Adrenal gland (tissue), 12 donors: ENCODE measurements around the gene NRXN3. TPM values are rescaled to one million over a fixed set of nuclear protein-coding genes. Genes with fewer than 3 reads are reported as not detected.

Source experiments
- DNase-seq, 7 donors: peaks; one replicate each; pipeline ENCODE4 v3.0.0-alpha.2; 2019 to 2020
- H3K27ac ChIP-seq, 5 donors: fragments of 200-600 bp; sonication (generic) in 4 of 5; 1 replicate in 3 of 5; 2 replicates in 2 of 5; pipeline versions ENCODE4 v1.5.1 to v1.8.0; 2016 to 2020; ENCODE audit warnings: mild to moderate bottlenecking in 1 of 5
- H3K27me3 ChIP-seq: fragments of 200-600 bp; 2 replicates; pipeline ENCODE4 v1.8.0; 2021
- H3K36me3 ChIP-seq, 2 donors: fragments of 200-600 bp; replicated peaks in 1 of 2; 1 replicate in 1 of 2; 2 replicates in 1 of 2; pipeline versions ENCODE4 v1.5.1 to v1.8.0; 2018 to 2022
- H3K4me1 ChIP-seq, 2 donors: fragments of 200-600 bp; replicated peaks in 1 of 2; 1 replicate in 1 of 2; 2 replicates in 1 of 2; pipeline versions ENCODE4 v1.5.1 to v1.8.0; 2018 to 2021
- H3K4me3 ChIP-seq, 4 donors: fragments of 200-600 bp; sonication (generic) in 3 of 4; one replicate each; pipeline ENCODE4 v1.5.1; 2016 to 2018
- H3K9me3 ChIP-seq, 3 donors: fragments of 200-600 bp; sonication (generic) in 1 of 3; replicated peaks in 1 of 3; 1 replicate in 2 of 3; 2 replicates in 1 of 3; pipeline versions ENCODE4 v1.5.1 to v1.8.0; 2016 to 2021
- POLR2A ChIP-seq, 2 donors: fragments of 450-650 bp; IDR thresholded peaks; one replicate each; pipeline ENCODE4 v1.6.1; 2017; ENCODE audit warnings: antibody characterized with exemption in 2 of 2, mild to moderate bottlenecking in 2 of 2, moderate library complexity in 1 of 2
- WGBS, 4 donors: extraction: QIAGEN DNeasy Blood & Tissue Kit in 2 of 4; methylation state at CpG; one replicate each; pipeline versions ENCODE4 v1.1.5 to v1.1.7; 2013 to 2017; 5-methylcytosine and 5-hydroxymethylcytosine counted together
- intact Hi-C, 2 donors: fragments of 100-400 bp; cut with DNase I; formaldehyde crosslinking; loops; one replicate each; pipeline versions ENCODE4 v1.14.1 to v1.15.0; 2022 to 2023
- polyA plus RNA-seq, 3 donors: library from polyadenylated mRNA; stranded (reverse); fragments of 200-250 nt in 2 of 3; fragments of 350-450 nt in 1 of 3; fragmentation: Illumina TruSeq in 1 of 3; extraction: RNeasy Lipid Tissue Mini Kit (QIAGEN cat#74804) in 1 of 3; gene quantifications; one replicate each; pipeline ENCODE4 v1.2.3, GENCODE V29; 2013 to 2014
- total RNA-seq, 9 donors: library from RNA; depleted of rRNA in 4 of 9; stranded (reverse); fragments of >200 nt in 4 of 9; fragments of 120-200 nt in 1 of 9; fragmentation: NEBNext Ultra II Directional in 1 of 9; extraction: Animal tissue kit (Norgen Biotek cat#: 25700) in 1 of 9; gene quantifications; one replicate each; pipeline versions ENCODE4 v1.1.0 to v1.2.4, GENCODE V29; 2013 to 2023
- TF ChIP-seq, protein P1 (sequence below), 6 experiments: fragments of 450-650 bp in 4 of 6; fragments of 200-600 bp in 2 of 6; sonication (generic) in 1 of 6; IDR thresholded peaks; 1 replicate in 5 of 6; 2 replicates in 1 of 6; pipeline versions ENCODE4 v1.5.1 to v1.8.0; 2016 to 2021; ENCODE audit warnings: antibody characterized with exemption in 6 of 6, mild to moderate bottlenecking in 2 of 6, moderate library complexity in 1 of 6
- donor health status: healthy with polysubstance abuse.
- donor health status: Bipolar disorder and iron deficiency.
- donor health status: DM: yes; HTN: yes; CAD: no.
- donor health status: DM: no; HTN: no; CAD: no.
- donor health status: DM: no; HTN: no; CAD: no.
- donor health status: DM: yes; HTN: yes; CAD: no.

The NRXN3 gene
- total and polyA plus RNA-seq, 12 donors, result 0.09 to 8.5 (median 1.6) TPM

DNA sequence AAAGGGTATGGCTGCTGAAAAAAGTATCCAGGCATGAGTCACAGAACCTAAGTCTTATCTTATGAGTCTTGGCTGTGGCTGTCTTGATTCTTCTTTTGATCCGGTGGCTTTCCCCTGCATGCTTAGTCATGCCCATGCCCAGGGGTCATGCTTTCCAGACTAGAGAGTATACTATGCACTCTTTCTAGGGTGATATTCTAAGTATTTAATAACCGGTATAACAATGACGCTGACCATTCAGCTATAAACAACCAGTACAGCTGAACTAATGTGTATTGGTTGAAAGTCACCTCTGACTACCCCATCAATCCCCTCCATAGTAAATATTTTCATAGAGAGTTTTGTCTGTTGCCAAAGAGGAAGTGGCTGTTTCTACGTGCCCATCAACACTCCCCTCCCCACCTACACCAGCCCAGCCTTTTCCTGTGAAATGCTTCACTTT lies 34.7 kb upstream of the NRXN3 start:
- H3K27ac ChIP-seq, result no peak overlapping the region
- 43 to 49% (median 46%) methylated on average over 4 of the region's 4 CpGs for WGBS, 4 donors
- H3K9me3 ChIP-seq, result no peaks in the 10 kb centered on the region
- no peaks in the 10 kb centered on the region for H3K4me1 ChIP-seq
- TF ChIP-seq POLR2A (IDR thresholded peaks at IDR 0.05), result no peak
- TF ChIP-seq, protein P1, sequence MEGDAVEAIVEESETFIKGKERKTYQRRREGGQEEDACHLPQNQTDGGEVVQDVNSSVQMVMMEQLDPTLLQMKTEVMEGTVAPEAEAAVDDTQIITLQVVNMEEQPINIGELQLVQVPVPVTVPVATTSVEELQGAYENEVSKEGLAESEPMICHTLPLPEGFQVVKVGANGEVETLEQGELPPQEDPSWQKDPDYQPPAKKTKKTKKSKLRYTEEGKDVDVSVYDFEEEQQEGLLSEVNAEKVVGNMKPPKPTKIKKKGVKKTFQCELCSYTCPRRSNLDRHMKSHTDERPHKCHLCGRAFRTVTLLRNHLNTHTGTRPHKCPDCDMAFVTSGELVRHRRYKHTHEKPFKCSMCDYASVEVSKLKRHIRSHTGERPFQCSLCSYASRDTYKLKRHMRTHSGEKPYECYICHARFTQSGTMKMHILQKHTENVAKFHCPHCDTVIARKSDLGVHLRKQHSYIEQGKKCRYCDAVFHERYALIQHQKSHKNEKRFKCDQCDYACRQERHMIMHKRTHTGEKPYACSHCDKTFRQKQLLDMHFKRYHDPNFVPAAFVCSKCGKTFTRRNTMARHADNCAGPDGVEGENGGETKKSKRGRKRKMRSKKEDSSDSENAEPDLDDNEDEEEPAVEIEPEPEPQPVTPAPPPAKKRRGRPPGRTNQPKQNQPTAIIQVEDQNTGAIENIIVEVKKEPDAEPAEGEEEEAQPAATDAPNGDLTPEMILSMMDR (IDR thresholded peaks at IDR 0.05), result no peak
- no peaks in the 10 kb centered on the region for H3K36me3 ChIP-seq
- H3K27me3 ChIP-seq, result no peaks in the 10 kb centered on the region
- no peak overlapping the region for H3K4me3 ChIP-seq
- no peak for DNase-seq
- intact Hi-C loops, result no loop called here

DNA sequence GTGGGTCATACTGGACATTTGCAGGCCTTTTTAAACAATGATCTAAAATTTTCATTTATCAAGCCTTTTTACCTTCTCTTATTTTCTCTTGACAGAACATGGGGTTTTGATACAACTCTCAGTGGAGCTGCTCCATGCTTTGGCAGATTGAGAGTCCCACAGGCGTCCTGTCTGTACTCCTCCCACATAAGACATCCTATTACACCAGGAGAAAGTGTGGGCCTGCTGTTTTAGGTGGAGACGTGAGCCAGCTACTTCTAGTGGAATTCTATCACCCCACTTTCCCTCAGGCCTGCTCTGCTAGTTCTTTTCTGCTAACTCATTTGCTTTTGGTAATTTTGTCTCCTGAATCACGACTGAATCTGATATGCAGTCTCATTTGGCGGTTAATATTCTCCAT lies 33.5 kb upstream of the NRXN3 start:
- WGBS, 4 donors, result 51 to 66% (median 58%) methylated on average over 4 of the region's 4 CpGs
- Histone ChIP-seq H3K27me3 (no peaks in the 10 kb centered on the region), H3K9me3 (no peaks in the 10 kb centered on the region), H3K27ac (no peak overlapping the region), H3K36me3 (no peaks in the 10 kb centered on the region), H3K4me3 (no peak overlapping the region), H3K4me1 (no peaks in the 10 kb centered on the region)
- no peak for DNase-seq
- intact Hi-C loops, result no loop called here
- TF ChIP-seq, protein P1 (IDR thresholded peaks at IDR 0.05), result no peak

GRCh38 chr14:78141590-78141989 lies 28.6 kb upstream of the NRXN3 start:
- H3K9me3 ChIP-seq, result no peaks in the 10 kb centered on the region
- no peak overlapping the region for H3K4me3 ChIP-seq
- 59 to 79% (median 66%) methylated on average over 2 of the region's 2 CpGs for WGBS, 4 donors
- no peaks in the 10 kb centered on the region for H3K4me1 ChIP-seq
- no peak for DNase-seq
- H3K27ac ChIP-seq, result no peak overlapping the region
- intact Hi-C loops, result no loop called here
- TF ChIP-seq, protein P1 (IDR thresholded peaks at IDR 0.05), result no peak
- TF ChIP-seq POLR2A (IDR thresholded peaks at IDR 0.05), result no peak
- H3K36me3 ChIP-seq, result no peaks in the 10 kb centered on the region
- H3K27me3 ChIP-seq, result no peaks in the 10 kb centered on the region

- Histone ChIP-seq H3K4me1 (no peaks in the 10 kb centered on the region), H3K9me3 (no peaks in the 10 kb centered on the region), H3K4me3 (no peak overlapping the region), H3K36me3 (no peaks in the 10 kb centered on the region), H3K27ac (no peak overlapping the region), H3K27me3 (no peaks in the 10 kb centered on the region)
- DNase-seq, result no peak
- TF ChIP-seq, protein P1 (IDR thresholded peaks at IDR 0.05), result no peak
- no peak for TF ChIP-seq POLR2A (IDR thresholded peaks at IDR 0.05)
- WGBS, 4 donors, result 64 to 71% (median 70%) methylated on average over 5 of the region's 5 CpGs
- intact Hi-C loops, result no loop called here
Measured at GRCh38 chr14:78142998-78143397, 27.2 kb upstream of the NRXN3 start.
